Measurements from ENCODE around the gene THRB. TPM values are rescaled to one million over a fixed set of nuclear protein-coding genes. Genes with fewer than 3 reads are reported as not detected.
A peak's percentile ranks its signal among the peaks of the same experiment; 100 is the strongest.

THRB gene
- total RNA-seq, 6 donors from 2014 or later, result 5.5 to 15.2 (median 12.0) TPM

- Histone ChIP-seq H3K27ac (no peak overlapping the region), H3K27me3 (no peaks in the 10 kb centered on the region), H3K4me3 (no peak overlapping the region), H3K36me3 (no peaks in the 10 kb centered on the region), H3K9me3 (peaks cover 0 to 3% (median 0%) of the 10 kb centered on the region in 4 donors), H3K4me1 (no peaks in the 10 kb centered on the region)
- DNase-seq, result no peak
- WGBS, 2 donors, result 90 to 95% methylated on average over 1 of the region's 1 CpG
- TF ChIP-seq EP300 (IDR thresholded peaks at IDR 0.05) (no peak), POLR2AphosphoS5 (IDR thresholded peaks at IDR 0.05) (no peak)
- ATAC-seq (ENCODE audit: low FRiP score in 2 of 2), result no peak
Observed at GRCh38 chr3:24318677-24319287, 175.9 kb downstream of the THRB start.

- ATAC-seq (ENCODE audit: low FRiP score in 2 of 2) (no peak), DNase-seq (no peak)
- Histone ChIP-seq H3K4me1 (no peaks in the 10 kb centered on the region), H3K4me3 (no peak overlapping the region), H3K9me3 (peaks cover 0 to 3% (median 0%) of the 10 kb centered on the region in 4 donors), H3K27me3 (no peaks in the 10 kb centered on the region), H3K36me3 (no peaks in the 10 kb centered on the region), H3K27ac (no peak overlapping the region)
- TF ChIP-seq EP300 (IDR thresholded peaks at IDR 0.05) (no peak), POLR2A (IDR thresholded peaks at IDR 0.05) (no peak), POLR2AphosphoS5 (IDR thresholded peaks at IDR 0.05) (no peak), CTCF (IDR thresholded peaks at IDR 0.05) (no peak)
- WGBS, 2 donors, result 86 to 92% methylated on average over 5 of the region's 5 CpGs
Observed at GRCh38 chr3:24316887-24317383, 177.7 kb downstream of the THRB start.

- ATAC-seq (ENCODE audit: low FRiP score in 2 of 2), result peak in 1 of 2 donors; percentile 29
Observed at GRCh38 chr3:24315971-24316370, 178.7 kb downstream of the THRB start.

DNA sequence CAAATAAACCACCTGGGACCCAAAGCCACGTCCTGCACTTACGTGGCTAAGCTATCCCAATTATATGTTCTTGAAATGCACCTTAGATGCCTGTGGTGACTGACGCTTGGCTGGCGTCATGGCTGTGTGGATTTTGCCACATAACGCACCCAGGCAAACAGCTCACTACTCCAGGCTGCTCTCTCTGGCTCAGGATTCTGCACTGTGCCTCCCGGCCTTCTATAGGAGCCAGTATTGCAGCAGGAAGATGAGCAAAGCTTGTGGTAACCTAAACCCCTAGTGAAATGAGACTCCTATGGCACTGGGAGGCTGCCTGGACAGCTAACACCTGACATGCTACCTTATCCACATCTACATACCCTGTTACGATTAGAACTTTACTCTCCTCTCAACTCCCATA lies 179.3 kb downstream of the THRB start:
- Histone ChIP-seq H3K27me3 (no peaks in the 10 kb centered on the region), H3K27ac (no peak overlapping the region), H3K4me1 (no peaks in the 10 kb centered on the region), H3K36me3 (no peaks in the 10 kb centered on the region), H3K9me3 (peaks cover 0 to 3% (median 0%) of the 10 kb centered on the region in 4 donors), H3K4me3 (no peak overlapping the region)
- 94 to 95% methylated on average over 7 of the region's 7 CpGs for WGBS, 2 donors
- TF ChIP-seq CTCF (IDR thresholded peaks at IDR 0.05), result no peak
- TF ChIP-seq POLR2AphosphoS5 (IDR thresholded peaks at IDR 0.05), result no peak
- TF ChIP-seq POLR2A (IDR thresholded peaks at IDR 0.05), result no peak
- TF ChIP-seq EP300 (IDR thresholded peaks at IDR 0.05), result no peak
- no peak for ATAC-seq (ENCODE audit: low FRiP score in 2 of 2)
- DNase-seq, result no peak

More at GRCh38 chr3:24315971-24316370, 178.7 kb downstream of the THRB start:
- Histone ChIP-seq H3K36me3 (no peaks in the 10 kb centered on the region), H3K4me3 (no peak overlapping the region), H3K4me1 (no peaks in the 10 kb centered on the region), H3K9me3 (peaks cover 0 to 3% (median 0%) of the 10 kb centered on the region in 4 donors), H3K27me3 (no peaks in the 10 kb centered on the region), H3K27ac (no peak overlapping the region)
- DNase-seq, result no peak
- TF ChIP-seq EP300 (IDR thresholded peaks at IDR 0.05), result no peak
- no peak for TF ChIP-seq CTCF (IDR thresholded peaks at IDR 0.05)
- TF ChIP-seq POLR2A (IDR thresholded peaks at IDR 0.05), result no peak
- TF ChIP-seq POLR2AphosphoS5 (IDR thresholded peaks at IDR 0.05), result no peak

DNA sequence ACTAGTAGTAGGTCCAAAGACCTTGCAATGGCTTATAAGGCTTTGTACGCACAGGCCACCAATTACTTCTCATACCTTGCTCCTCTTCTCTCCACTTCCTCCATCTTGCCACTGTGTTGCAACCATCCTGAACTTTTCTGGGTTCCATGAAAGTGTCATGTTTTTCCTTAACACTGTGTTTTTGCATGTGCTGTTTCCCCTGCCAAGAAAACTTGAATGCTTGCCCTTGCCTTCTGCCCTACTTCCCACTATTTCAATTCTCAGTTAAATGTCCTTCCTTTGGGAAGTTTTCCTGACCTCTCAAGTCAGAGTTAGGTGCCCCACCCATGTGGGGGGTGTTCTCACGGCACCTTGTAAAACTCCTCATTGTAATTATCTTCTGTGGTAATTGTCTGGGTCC lies 182.8 kb downstream of the THRB start:
- H3K4me3 ChIP-seq, result no peak overlapping the region
- no peak for ATAC-seq (ENCODE audit: low FRiP score in 2 of 2)
- no peak overlapping the region for H3K27ac ChIP-seq
- DNase-seq, result no peak
- H3K36me3 ChIP-seq, result no peaks in the 10 kb centered on the region
- H3K4me1 ChIP-seq, result no peaks in the 10 kb centered on the region
- whole genome bisulfite sequencing, 2 donors, result 75 to 81% methylated on average over 2 of the region's 2 CpGs
- TF ChIP-seq CTCF (IDR thresholded peaks at IDR 0.05) (no peak), EP300 (IDR thresholded peaks at IDR 0.05) (no peak), POLR2AphosphoS5 (IDR thresholded peaks at IDR 0.05) (no peak)
- no peaks in the 10 kb centered on the region for H3K9me3 ChIP-seq
- no peaks in the 10 kb centered on the region for H3K27me3 ChIP-seq

All from upper lobe of left lung (tissue), 6 donors.